ENCODE data around the gene PDZD7. TPM values are rescaled to one million over a fixed set of nuclear protein-coding genes. Genes with fewer than 3 reads are reported as not detected.
A peak's percentile ranks its signal among the peaks of the same experiment; 100 is the strongest.

The PDZD7 gene
- total RNA-seq (under 1 TPM in 9 of 10 donors, not detected in 1; 0.17 to 0.60 (median 0.22) TPM), polyA plus RNA-seq (under 1 TPM; 0.13 to 0.66 TPM)
- long read RNA-seq, donor 1, partial matches to known transcripts, result 0 of 1 reads
- long read RNA-seq, donor 1, other reads (novel, unspliced or antisense), result 0 of 1 reads
- long read RNA-seq, donor 2, partial matches to known transcripts, result 0 of 2 reads
- long read RNA-seq, donor 2, other reads (novel, unspliced or antisense), result 0 of 2 reads
- long read RNA-seq, donor 3, result 0 reads

DNA sequence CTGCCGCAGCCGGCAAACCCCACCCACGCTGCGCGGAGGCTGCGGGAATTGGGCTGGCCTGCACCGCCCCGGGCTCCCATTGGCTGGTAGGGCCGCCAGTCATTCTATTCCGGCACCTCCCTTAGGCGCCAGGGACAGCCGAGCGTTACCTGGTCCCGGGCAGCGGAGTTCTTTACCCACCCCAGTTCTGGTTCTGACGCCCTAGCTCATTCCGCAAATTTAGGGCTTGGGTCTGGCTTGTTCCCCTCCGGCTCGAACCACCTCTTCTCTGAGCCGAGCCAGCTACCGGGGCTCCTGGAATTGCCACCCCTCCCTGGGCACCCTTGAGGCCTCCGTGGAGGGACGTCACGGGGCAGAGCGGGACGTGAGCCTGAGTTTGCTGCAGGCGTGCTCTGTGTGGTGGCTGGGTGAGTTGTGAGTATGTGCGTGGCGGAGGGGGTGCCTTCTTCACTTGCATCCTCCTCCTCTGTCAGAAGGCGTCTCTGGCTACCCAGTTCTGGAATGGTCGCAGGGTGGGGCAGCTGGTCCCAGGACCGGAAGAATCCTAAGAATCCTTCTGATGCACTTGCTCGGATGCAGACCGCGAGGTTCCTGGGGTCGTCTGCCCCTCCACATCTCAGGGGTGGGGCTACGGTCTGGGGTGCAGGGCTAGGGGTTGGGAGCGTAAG is at the start of gene PDZD7, which contains the start of gene SFXN3:
PDZD7 (minus strand) TSS at position 2 of the 668 bp plus-strand sequence. CDS start 910 bp downstream, outside the sequence.
SFXN3 (plus strand) TSS at position 107 of the 668 bp plus-strand sequence. CDS start 3,461 bp downstream, outside the sequence.
- no peaks in the 10 kb centered on the region for H3K27me3 ChIP-seq
- H3K4me1 ChIP-seq, result peaks cover 10 to 34% (median 26%) of the 10 kb centered on the region in 9 donors
- H3K9me3 ChIP-seq, result no peaks in the 10 kb centered on the region
- TF ChIP-seq, protein P1, sequence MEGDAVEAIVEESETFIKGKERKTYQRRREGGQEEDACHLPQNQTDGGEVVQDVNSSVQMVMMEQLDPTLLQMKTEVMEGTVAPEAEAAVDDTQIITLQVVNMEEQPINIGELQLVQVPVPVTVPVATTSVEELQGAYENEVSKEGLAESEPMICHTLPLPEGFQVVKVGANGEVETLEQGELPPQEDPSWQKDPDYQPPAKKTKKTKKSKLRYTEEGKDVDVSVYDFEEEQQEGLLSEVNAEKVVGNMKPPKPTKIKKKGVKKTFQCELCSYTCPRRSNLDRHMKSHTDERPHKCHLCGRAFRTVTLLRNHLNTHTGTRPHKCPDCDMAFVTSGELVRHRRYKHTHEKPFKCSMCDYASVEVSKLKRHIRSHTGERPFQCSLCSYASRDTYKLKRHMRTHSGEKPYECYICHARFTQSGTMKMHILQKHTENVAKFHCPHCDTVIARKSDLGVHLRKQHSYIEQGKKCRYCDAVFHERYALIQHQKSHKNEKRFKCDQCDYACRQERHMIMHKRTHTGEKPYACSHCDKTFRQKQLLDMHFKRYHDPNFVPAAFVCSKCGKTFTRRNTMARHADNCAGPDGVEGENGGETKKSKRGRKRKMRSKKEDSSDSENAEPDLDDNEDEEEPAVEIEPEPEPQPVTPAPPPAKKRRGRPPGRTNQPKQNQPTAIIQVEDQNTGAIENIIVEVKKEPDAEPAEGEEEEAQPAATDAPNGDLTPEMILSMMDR (IDR thresholded peaks at IDR 0.05), result no peak
- H3K4me3 ChIP-seq, result peak within 1 kb of the TSS; percentile 70 to 83 (median 77)
- H3K36me3 ChIP-seq, result peaks cover 0 to 19% (median 13%) of the 10 kb centered on the region in 9 donors
- ATAC-seq, result peak; percentile 85 to 93 (median 91)
- WGBS, 2 donors, result 0 to 1% methylated on average over 38 of the region's 38 CpGs
- intact Hi-C loops (cut with DNase I), result loop anchor here in 2 of 10 donors (5.0 kb wide), 2 partner anchors 34 to 44 kb away; partner anchors contain the start of genes LZTS2 (in 1 of the 2), MRPL43 (in 1 of the 2) and TWNK (in 1 of the 2)
- DNase-seq, result peak; percentile 98 to 99
- peak within 1 kb of the TSS; percentile 93 to 99 (median 98) for H3K27ac ChIP-seq

DNA sequence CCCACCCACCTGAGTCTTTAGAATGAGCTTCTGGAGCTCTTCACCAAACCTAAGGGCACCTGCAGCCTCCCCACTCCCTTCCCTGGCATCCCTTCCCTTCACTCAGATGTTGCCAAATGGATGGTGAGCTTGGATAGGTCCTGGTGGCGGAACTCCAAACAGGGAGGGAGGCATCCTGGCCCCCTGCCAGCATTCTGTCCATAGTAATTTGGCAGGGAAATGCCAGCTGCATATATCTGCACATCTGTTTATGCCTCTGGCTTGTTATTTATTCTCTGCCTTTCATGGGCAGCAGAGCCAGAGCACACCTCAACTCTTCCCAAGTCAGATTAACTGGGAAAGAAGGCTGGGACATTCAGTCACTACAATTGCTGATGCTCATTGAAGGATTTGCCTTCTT is 48.9 kb upstream of the PDZD7 start:
- TF ChIP-seq, protein P1 (IDR thresholded peaks at IDR 0.05), result no peak
- H3K9me3 ChIP-seq, result no peaks in the 10 kb centered on the region
- H3K27ac ChIP-seq, result no peak overlapping the region
- no peaks in the 10 kb centered on the region for H3K36me3 ChIP-seq
- intact Hi-C loops (cut with DNase I), result no loop called here
- no peak overlapping the region for H3K4me3 ChIP-seq
- ATAC-seq (no peak), DNase-seq (no peak)
- 81 to 87% methylated on average over 1 of the region's 1 CpG for WGBS, 2 donors
- H3K27me3 ChIP-seq, result peaks cover 0 to 90% (median 74%) of the 10 kb centered on the region in 7 donors
- H3K4me1 ChIP-seq, result no peaks in the 10 kb centered on the region

DNA sequence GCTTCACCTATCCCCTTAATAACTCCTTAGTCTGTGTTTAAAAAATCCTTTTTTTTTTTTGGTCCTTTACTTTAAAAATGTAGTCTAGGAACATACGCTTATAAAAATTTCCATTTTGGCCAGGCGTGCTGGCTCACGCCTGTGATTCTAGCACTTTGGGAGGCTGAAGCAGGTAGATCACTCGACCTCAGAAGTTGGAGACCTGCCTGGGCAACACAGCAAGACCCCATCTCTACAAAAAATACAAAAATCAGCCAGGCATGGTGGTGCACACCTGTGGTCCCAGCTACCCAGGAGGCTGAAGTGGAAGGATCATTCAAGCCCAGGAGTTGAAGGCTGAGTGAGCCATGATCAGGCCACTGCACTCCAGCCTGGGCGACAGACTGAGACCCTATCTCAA is 45.7 kb upstream of the PDZD7 start:
- TF ChIP-seq, protein P1 (IDR thresholded peaks at IDR 0.05), result no peak
- no peak overlapping the region for H3K4me3 ChIP-seq
- 79 to 84% methylated on average over 5 of the region's 5 CpGs for WGBS, 2 donors
- peaks cover 0 to 84% (median 80%) of the 10 kb centered on the region in 7 donors for H3K27me3 ChIP-seq
- H3K9me3 ChIP-seq, result no peaks in the 10 kb centered on the region
- H3K36me3 ChIP-seq, result no peaks in the 10 kb centered on the region
- no peak for ATAC-seq
- intact Hi-C loops (cut with DNase I), result no loop called here
- no peak overlapping the region for H3K27ac ChIP-seq
- peaks cover 0 to 17% (median 8%) of the 10 kb centered on the region in 9 donors for H3K4me1 ChIP-seq
- no peak for DNase-seq

DNA sequence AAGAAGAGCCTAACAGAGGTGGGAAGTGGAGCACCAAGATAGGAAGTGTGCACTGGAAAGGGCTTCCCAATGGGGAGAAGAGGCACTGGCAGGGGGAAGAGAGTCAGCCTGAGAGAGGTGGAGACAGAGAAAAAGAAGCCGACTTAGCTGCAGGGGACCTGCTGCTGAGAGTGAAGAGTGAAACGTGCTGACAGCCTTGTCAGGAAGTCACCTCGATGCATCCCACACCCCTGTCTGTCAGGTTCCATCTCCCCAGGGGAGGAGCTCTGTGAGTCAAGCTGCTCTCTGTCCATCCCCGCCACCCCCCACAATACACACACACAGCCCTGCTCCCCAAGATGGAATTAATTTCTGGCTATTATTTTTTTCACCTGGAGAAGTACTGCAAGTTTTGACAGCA is 44.8 kb upstream of the PDZD7 start:
- Histone ChIP-seq H3K27me3 (peaks cover 0 to 85% (median 76%) of the 10 kb centered on the region in 7 donors), H3K4me3 (no peak overlapping the region), H3K36me3 (no peaks in the 10 kb centered on the region), H3K27ac (no peak overlapping the region), H3K4me1 (peaks cover 0 to 24% (median 10%) of the 10 kb centered on the region in 9 donors), H3K9me3 (no peaks in the 10 kb centered on the region)
- TF ChIP-seq, protein P1 (IDR thresholded peaks at IDR 0.05), result no peak
- ATAC-seq (no peak), DNase-seq (no peak)
- 5 to 15% methylated on average over 4 of the region's 4 CpGs for WGBS, 2 donors
- intact Hi-C loops (cut with DNase I), result no loop called here

Data from heart right ventricle (tissue), 16 donors.